Measurements from ENCODE around the gene SATB2. TPM values are rescaled to one million over a fixed set of nuclear protein-coding genes. Genes with fewer than 3 reads are reported as not detected.

The SATB2 gene
- total RNA-seq, 1 donor from 2014 or later: 1.6 TPM

GRCh38 chr2:199431746-199432213 lies 26.0 kb downstream of the SATB2 start:
- H3K36me3 ChIP-seq (ENCODE audit: control insufficient read depth, insufficient read depth, low read length): no peaks in the 10 kb centered on the region
- no peak for DNase-seq (ENCODE audit: low read depth)
- H3K27me3 ChIP-seq (ENCODE audit: control insufficient read depth, insufficient read depth, low read length): no peaks in the 10 kb centered on the region
- H3K4me3 ChIP-seq (ENCODE audit: low read depth, low read length): no peak overlapping the region
- TF ChIP-seq CTCF (IDR thresholded peaks at IDR 0.05; ENCODE audit: insufficient read depth, low read length, severe bottlenecking): no peak
- FAIRE-seq: no peak

DNA sequence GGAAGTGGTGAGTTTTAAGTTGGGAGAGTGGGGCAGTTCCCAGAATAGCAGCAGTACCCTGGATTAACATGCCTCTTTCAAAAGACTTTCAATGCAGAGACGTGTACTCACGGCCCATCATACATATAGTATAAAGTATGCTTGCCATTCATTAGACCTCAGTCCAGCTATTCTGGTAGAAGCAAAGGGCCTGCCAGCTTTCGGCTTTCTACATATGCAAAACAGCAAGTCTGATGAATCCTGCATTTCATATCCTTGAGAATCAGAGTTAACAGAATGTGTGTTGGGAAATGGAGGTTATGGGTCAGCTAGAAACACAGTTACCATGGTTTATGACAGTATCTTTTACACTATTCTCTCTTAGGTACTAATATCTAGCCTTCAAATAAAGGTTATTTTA lies 27.5 kb downstream of the SATB2 start:
- FAIRE-seq: no peak
- no peak for TF ChIP-seq CTCF (IDR thresholded peaks at IDR 0.05; ENCODE audit: insufficient read depth, low read length, severe bottlenecking)
- DNase-seq (ENCODE audit: low read depth): no peak
- H3K4me3 ChIP-seq (ENCODE audit: low read depth, low read length): no peak overlapping the region
- no peaks in the 10 kb centered on the region for H3K27me3 ChIP-seq (ENCODE audit: control insufficient read depth, insufficient read depth, low read length)
- no peaks in the 10 kb centered on the region for H3K36me3 ChIP-seq (ENCODE audit: control insufficient read depth, insufficient read depth, low read length)

DNA sequence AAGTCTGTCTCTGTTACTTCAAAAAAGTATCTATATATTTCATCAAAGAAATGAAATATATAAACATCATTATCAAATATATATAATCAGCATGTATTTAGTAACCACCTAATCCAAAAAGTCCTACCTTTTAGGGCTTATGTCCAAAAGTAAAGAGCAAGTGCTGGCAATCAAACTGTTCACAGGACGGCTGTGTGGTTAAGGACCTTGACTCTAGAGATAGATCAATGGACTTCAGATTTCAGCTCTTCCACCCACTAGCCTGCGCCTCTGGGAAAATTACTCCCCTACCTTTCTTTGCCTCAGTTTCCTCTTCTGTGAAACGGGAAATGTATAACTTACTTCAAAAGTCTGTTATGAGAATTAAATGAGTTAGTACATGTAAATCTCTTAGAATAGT lies 29.4 kb downstream of the SATB2 start:
- FAIRE-seq (no peak), DNase-seq (ENCODE audit: low read depth) (no peak)
- no peak for TF ChIP-seq CTCF (IDR thresholded peaks at IDR 0.05; ENCODE audit: insufficient read depth, low read length, severe bottlenecking)
- Histone ChIP-seq H3K36me3 (ENCODE audit: control insufficient read depth, insufficient read depth, low read length) (no peaks in the 10 kb centered on the region), H3K4me3 (ENCODE audit: low read depth, low read length) (no peak overlapping the region), H3K27me3 (ENCODE audit: control insufficient read depth, insufficient read depth, low read length) (no peaks in the 10 kb centered on the region)

DNA sequence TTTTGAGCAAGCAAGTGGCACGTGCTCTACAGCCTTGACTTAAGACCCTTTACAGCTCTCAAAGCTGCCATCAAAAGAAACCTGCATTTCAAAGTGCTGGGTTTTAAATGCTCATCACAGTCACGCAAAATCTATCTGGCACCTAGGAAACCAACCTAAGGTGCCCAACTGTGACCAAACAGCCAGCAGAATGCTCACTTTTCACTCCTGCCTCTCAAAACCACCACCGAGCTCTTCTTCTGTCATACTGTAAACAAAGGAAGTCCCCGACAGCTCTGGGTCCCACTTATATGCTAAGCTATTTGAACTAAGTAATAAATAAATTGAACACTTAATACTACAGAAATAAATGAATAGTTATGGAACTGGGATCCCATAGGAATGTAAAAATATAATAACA lies 33.6 kb downstream of the SATB2 start:
- H3K4me3 ChIP-seq (ENCODE audit: low read depth, low read length): no peak overlapping the region
- H3K36me3 ChIP-seq (ENCODE audit: control insufficient read depth, insufficient read depth, low read length): no peaks in the 10 kb centered on the region
- DNase-seq (ENCODE audit: low read depth) (no peak), FAIRE-seq (no peak)
- TF ChIP-seq CTCF (IDR thresholded peaks at IDR 0.05; ENCODE audit: insufficient read depth, low read length, severe bottlenecking): no peak
- H3K27me3 ChIP-seq (ENCODE audit: control insufficient read depth, insufficient read depth, low read length): no peaks in the 10 kb centered on the region

- Histone ChIP-seq H3K36me3 (ENCODE audit: control insufficient read depth, insufficient read depth, low read length) (no peaks in the 10 kb centered on the region), H3K4me3 (ENCODE audit: low read depth, low read length) (no peak overlapping the region), H3K27me3 (ENCODE audit: control insufficient read depth, insufficient read depth, low read length) (no peaks in the 10 kb centered on the region)
- TF ChIP-seq CTCF (IDR thresholded peaks at IDR 0.05; ENCODE audit: insufficient read depth, low read length, severe bottlenecking): no peak
- FAIRE-seq: no peak
- DNase-seq (ENCODE audit: low read depth): no peak
These were observed 38.3 kb downstream of the SATB2 start for GRCh38 chr2:199419428-199419827.

- Histone ChIP-seq H3K36me3 (ENCODE audit: control insufficient read depth, insufficient read depth, low read length) (no peaks in the 10 kb centered on the region), H3K27me3 (ENCODE audit: control insufficient read depth, insufficient read depth, low read length) (no peaks in the 10 kb centered on the region), H3K4me3 (ENCODE audit: low read depth, low read length) (no peak overlapping the region)
- TF ChIP-seq CTCF (IDR thresholded peaks at IDR 0.05; ENCODE audit: insufficient read depth, low read length, severe bottlenecking): no peak
- FAIRE-seq (no peak), DNase-seq (ENCODE audit: low read depth) (no peak)
These were observed 43.3 kb downstream of the SATB2 start for GRCh38 chr2:199414465-199414864.
